ENCODE results near the gene C2orf42.
"Not testable (repeated sequence)": the region's sequence is repeated elsewhere in the genome, so short reads cannot be mapped to it uniquely, and the experiment has no call there.

C2orf42 gene

GRCh38 chr2:70201225-70201768, 10.5 kb upstream of the C2orf42 start:
- DNase-seq (ENCODE audit: low read depth) = no peak
- no peak overlapping the region for H3K4me3 ChIP-seq (ENCODE audit: low read depth, low read length)
- no peak for TF ChIP-seq CTCF (IDR thresholded peaks at IDR 0.05; ENCODE audit: insufficient read depth, low read depth, low read length, missing control alignments)

GRCh38 chr2:70199320-70199864, 8.6 kb upstream of the C2orf42 start:
- no peak for TF ChIP-seq CTCF (IDR thresholded peaks at IDR 0.05; ENCODE audit: insufficient read depth, low read depth, low read length, missing control alignments)

GRCh38 chr2:70192516-70192915, 1.7 kb upstream of the C2orf42 start:
- H3K4me3 ChIP-seq (ENCODE audit: low read depth, low read length) = no peak overlapping the region
- no peak for TF ChIP-seq CTCF (IDR thresholded peaks at IDR 0.05; ENCODE audit: insufficient read depth, low read depth, low read length, missing control alignments)
- DNase-seq (ENCODE audit: low read depth) = no peak

More at GRCh38 chr2:70199320-70199864, 8.6 kb upstream of the C2orf42 start:
- no peak overlapping the region for H3K4me3 ChIP-seq (ENCODE audit: low read depth, low read length)
- DNase-seq (ENCODE audit: low read depth) = no peak

GRCh38 chr2:70191244-70191735, 471 bp upstream of the C2orf42 start:
- DNase-seq (ENCODE audit: low read depth) = no peak
- H3K4me3 ChIP-seq (ENCODE audit: low read depth, low read length) = peak overlapping the region; percentile 77
- no peak for TF ChIP-seq CTCF (IDR thresholded peaks at IDR 0.05; ENCODE audit: insufficient read depth, low read depth, low read length, missing control alignments)

GRCh38 chr2:70188460-70188859, 2.4 kb downstream of the C2orf42 start:
- no peak for DNase-seq (ENCODE audit: low read depth)
- H3K4me3 ChIP-seq (ENCODE audit: low read depth, low read length) = no peak overlapping the region
- TF ChIP-seq CTCF (IDR thresholded peaks at IDR 0.05; ENCODE audit: insufficient read depth, low read depth, low read length, missing control alignments) = no peak

- DNase-seq (ENCODE audit: low read depth) = not testable (repeated sequence)
These were observed 3.6 kb downstream of the C2orf42 start for GRCh38 chr2:70187170-70187569.

GRCh38 chr2:70182689-70183088, 8.1 kb downstream of the C2orf42 start:
- no peak for TF ChIP-seq CTCF (IDR thresholded peaks at IDR 0.05; ENCODE audit: insufficient read depth, low read depth, low read length, missing control alignments)
- H3K4me3 ChIP-seq (ENCODE audit: low read depth, low read length) = no peak overlapping the region
- no peak for DNase-seq (ENCODE audit: low read depth)

More at GRCh38 chr2:70187170-70187569, 3.6 kb downstream of the C2orf42 start:
- not testable (repeated sequence) for H3K4me3 ChIP-seq (ENCODE audit: low read depth, low read length)
